HEK293 (cell line): Measurements from ENCODE around the gene MUC22.

Source experiments
- CTCF ChIP-seq: fragments of 450-650 bp; formaldehyde crosslinking; IDR thresholded peaks from 2 replicates; pipeline ENCODE4 v1.5.1; 2016; ENCODE audit warnings: missing biosample characterization, missing genetic modification characterization
- INSM2 ChIP-seq: fragments of 450-650 bp; formaldehyde crosslinking; IDR thresholded peaks from 2 replicates; pipeline ENCODE4 v1.5.1; 2016; ENCODE audit warnings: missing biosample characterization, missing genetic modification characterization
- ZIC2 ChIP-seq: fragments of 450-650 bp; formaldehyde crosslinking; IDR thresholded peaks from 2 replicates; pipeline ENCODE4 v1.5.1; 2016; ENCODE audit warnings: missing biosample characterization, missing genetic modification characterization
- ZNF280C ChIP-seq: fragments of 450-650 bp; formaldehyde crosslinking; IDR thresholded peaks from 2 replicates; pipeline ENCODE4 v1.5.1; 2016; ENCODE audit warnings: missing biosample characterization, missing genetic modification characterization
- ZNF302 ChIP-seq: fragments of 450-650 bp; formaldehyde crosslinking; IDR thresholded peaks from 2 replicates; pipeline ENCODE4 v1.5.1; 2016; ENCODE audit warnings: missing biosample characterization, missing genetic modification characterization, low read depth
- ZNF341 ChIP-seq: fragments of 450-650 bp; formaldehyde crosslinking; IDR thresholded peaks from 2 replicates; pipeline ENCODE4; 2016; ENCODE audit warnings: low read depth, missing biosample characterization, missing genetic modification characterization
- ZNF394 ChIP-seq: fragments of 450-650 bp; formaldehyde crosslinking; IDR thresholded peaks from 2 replicates; pipeline ENCODE4 v1.5.1; 2016; ENCODE audit warnings: missing biosample characterization, missing genetic modification characterization, mild to moderate bottlenecking, moderate library complexity, borderline replicate concordance
- ZNF473 ChIP-seq: fragments of 450-650 bp; formaldehyde crosslinking; IDR thresholded peaks from 2 replicates; pipeline ENCODE4 v1.5.1; 2017; ENCODE audit warnings: missing biosample characterization, missing genetic modification characterization
- ZNF580 ChIP-seq: fragments of 450-650 bp; formaldehyde crosslinking; IDR thresholded peaks from 2 replicates; pipeline ENCODE4 v1.5.1; 2016; ENCODE audit warnings: missing biosample characterization, missing genetic modification characterization
- ZNF660 ChIP-seq: fragments of 450-650 bp; IDR thresholded peaks from 2 replicates; pipeline ENCODE4 v1.5.1; 2018; ENCODE audit warnings: missing biosample characterization, mild to moderate bottlenecking, missing genetic modification characterization
- TF ChIP-seq, protein P1 (sequence below): fragments of 450-650 bp; formaldehyde crosslinking; IDR thresholded peaks from 2 replicates; pipeline ENCODE4 v1.5.1; 2016; ENCODE audit warnings: missing biosample characterization, missing genetic modification characterization
- TF ChIP-seq, protein P2 (sequence below): fragments of 450-650 bp; formaldehyde crosslinking; IDR thresholded peaks from 2 replicates; pipeline ENCODE4 v1.5.1; 2016; ENCODE audit warnings: missing biosample characterization, missing genetic modification characterization
- TF ChIP-seq, protein P3 (sequence below): fragments of 450-650 bp; formaldehyde crosslinking; IDR thresholded peaks from 2 replicates; pipeline ENCODE4 v1.5.1; 2017; ENCODE audit warnings: missing biosample characterization, missing genetic modification characterization
- TF ChIP-seq, protein P4 (sequence below): fragments of 450-650 bp; formaldehyde crosslinking; IDR thresholded peaks from 2 replicates; pipeline ENCODE4 v1.5.1; 2016; ENCODE audit warnings: missing biosample characterization, missing genetic modification characterization

GRCh38 chr6:31009731-31010130 is 543 bp upstream of the MUC22 start:
- no peak for TF ChIP-seq ZNF341
- no peak for TF ChIP-seq ZNF580 (tag by site-specific recombination)
- TF ChIP-seq, protein P1, sequence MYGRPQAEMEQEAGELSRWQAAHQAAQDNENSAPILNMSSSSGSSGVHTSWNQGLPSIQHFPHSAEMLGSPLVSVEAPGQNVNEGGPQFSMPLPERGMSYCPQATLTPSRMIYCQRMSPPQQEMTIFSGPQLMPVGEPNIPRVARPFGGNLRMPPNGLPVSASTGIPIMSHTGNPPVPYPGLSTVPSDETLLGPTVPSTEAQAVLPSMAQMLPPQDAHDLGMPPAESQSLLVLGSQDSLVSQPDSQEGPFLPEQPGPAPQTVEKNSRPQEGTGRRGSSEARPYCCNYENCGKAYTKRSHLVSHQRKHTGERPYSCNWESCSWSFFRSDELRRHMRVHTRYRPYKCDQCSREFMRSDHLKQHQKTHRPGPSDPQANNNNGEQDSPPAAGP (tag by site-specific recombination) = no peak
- no peak for TF ChIP-seq INSM2 (tag by site-specific recombination)
- no peak for TF ChIP-seq CTCF (tag by site-specific recombination)
- TF ChIP-seq ZNF280C (tag by site-specific recombination) = no peak
- TF ChIP-seq, protein P2, sequence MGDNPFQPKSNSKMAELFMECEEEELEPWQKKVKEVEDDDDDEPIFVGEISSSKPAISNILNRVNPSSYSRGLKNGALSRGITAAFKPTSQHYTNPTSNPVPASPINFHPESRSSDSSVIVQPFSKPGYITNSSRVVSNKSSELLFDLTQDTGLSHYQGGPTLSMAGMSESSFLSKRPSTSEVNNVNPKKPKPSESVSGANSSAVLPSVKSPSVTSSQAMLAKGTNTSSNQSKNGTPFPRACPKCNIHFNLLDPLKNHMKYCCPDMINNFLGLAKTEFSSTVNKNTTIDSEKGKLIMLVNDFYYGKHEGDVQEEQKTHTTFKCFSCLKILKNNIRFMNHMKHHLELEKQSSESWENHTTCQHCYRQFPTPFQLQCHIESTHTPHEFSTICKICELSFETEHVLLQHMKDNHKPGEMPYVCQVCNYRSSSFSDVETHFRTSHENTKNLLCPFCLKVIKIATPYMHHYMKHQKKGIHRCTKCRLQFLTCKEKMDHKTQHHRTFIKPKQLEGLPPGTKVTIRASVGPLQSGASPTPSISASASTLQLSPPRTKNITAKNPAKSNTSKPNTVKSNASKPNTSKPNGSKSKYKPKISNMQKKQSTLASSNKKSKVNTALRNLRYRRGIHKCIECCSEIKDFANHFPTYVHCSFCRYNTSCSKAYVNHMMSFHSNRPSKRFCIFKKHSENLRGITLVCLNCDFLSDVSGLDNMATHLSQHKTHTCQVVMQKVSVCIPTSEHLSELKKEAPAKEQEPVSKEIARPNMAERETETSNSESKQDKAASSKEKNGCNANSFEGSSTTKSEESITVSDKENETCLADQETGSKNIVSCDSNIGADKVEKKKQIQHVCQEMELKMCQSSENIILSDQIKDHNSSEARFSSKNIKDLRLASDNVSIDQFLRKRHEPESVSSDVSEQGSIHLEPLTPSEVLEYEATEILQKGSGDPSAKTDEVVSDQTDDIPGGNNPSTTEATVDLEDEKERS (tag by site-specific recombination) = no peak
- TF ChIP-seq ZNF394 (tag by site-specific recombination) = no peak
- no peak for TF ChIP-seq ZNF302 (tag by site-specific recombination)
- TF ChIP-seq ZNF660 = no peak
- TF ChIP-seq, protein P3, sequence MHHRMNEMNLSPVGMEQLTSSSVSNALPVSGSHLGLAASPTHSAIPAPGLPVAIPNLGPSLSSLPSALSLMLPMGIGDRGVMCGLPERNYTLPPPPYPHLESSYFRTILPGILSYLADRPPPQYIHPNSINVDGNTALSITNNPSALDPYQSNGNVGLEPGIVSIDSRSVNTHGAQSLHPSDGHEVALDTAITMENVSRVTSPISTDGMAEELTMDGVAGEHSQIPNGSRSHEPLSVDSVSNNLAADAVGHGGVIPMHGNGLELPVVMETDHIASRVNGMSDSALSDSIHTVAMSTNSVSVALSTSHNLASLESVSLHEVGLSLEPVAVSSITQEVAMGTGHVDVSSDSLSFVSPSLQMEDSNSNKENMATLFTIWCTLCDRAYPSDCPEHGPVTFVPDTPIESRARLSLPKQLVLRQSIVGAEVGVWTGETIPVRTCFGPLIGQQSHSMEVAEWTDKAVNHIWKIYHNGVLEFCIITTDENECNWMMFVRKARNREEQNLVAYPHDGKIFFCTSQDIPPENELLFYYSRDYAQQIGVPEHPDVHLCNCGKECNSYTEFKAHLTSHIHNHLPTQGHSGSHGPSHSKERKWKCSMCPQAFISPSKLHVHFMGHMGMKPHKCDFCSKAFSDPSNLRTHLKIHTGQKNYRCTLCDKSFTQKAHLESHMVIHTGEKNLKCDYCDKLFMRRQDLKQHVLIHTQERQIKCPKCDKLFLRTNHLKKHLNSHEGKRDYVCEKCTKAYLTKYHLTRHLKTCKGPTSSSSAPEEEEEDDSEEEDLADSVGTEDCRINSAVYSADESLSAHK = no peak
- TF ChIP-seq, protein P4, sequence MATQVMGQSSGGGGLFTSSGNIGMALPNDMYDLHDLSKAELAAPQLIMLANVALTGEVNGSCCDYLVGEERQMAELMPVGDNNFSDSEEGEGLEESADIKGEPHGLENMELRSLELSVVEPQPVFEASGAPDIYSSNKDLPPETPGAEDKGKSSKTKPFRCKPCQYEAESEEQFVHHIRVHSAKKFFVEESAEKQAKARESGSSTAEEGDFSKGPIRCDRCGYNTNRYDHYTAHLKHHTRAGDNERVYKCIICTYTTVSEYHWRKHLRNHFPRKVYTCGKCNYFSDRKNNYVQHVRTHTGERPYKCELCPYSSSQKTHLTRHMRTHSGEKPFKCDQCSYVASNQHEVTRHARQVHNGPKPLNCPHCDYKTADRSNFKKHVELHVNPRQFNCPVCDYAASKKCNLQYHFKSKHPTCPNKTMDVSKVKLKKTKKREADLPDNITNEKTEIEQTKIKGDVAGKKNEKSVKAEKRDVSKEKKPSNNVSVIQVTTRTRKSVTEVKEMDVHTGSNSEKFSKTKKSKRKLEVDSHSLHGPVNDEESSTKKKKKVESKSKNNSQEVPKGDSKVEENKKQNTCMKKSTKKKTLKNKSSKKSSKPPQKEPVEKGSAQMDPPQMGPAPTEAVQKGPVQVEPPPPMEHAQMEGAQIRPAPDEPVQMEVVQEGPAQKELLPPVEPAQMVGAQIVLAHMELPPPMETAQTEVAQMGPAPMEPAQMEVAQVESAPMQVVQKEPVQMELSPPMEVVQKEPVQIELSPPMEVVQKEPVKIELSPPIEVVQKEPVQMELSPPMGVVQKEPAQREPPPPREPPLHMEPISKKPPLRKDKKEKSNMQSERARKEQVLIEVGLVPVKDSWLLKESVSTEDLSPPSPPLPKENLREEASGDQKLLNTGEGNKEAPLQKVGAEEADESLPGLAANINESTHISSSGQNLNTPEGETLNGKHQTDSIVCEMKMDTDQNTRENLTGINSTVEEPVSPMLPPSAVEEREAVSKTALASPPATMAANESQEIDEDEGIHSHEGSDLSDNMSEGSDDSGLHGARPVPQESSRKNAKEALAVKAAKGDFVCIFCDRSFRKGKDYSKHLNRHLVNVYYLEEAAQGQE (tag by site-specific recombination) = no peak
- no peak for TF ChIP-seq ZNF473 (tag by site-specific recombination)
- no peak for TF ChIP-seq ZIC2
